ENCODE measurements around the gene DUSP7. TPM values are rescaled to one million over a fixed set of nuclear protein-coding genes. Genes with fewer than 3 reads are reported as not detected.
"Not testable (repeated sequence)": the region's sequence is repeated elsewhere in the genome, so short reads cannot be mapped to it uniquely, and the experiment has no call there.

Gene DUSP7
- total RNA-seq, 1 experiment from 2014 or later, result 11.1 TPM

DNA sequence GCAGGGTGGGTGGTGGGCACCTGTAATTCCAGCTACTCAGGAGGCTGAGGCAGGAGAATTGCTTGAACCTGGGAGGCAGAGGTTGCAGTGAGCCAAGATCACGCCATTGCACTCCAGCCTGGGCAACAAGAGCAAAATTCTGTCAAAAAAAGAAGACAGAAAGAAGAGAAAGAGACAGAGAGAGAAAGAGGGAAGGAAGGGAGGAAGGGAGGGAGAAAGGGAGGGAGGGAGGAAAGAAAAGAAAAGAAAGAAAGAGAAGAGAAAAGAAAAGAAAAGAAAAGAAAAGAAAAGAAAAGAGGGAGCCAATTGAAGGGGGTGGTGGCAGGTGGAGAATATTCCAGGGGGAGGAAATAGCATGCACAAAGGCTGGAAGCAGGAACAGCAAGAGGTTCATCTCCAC is 13.3 kb downstream of the DUSP7 start:
- H3K79me2 ChIP-seq (ENCODE audit: low read length); H3K36me3 ChIP-seq (ENCODE audit: insufficient read depth, low read length); H3K4me3 ChIP-seq (ENCODE audit: low read length); H2AFZ ChIP-seq (ENCODE audit: low read length); H3K27me3 ChIP-seq (ENCODE audit: low read length); H4K20me1 ChIP-seq (ENCODE audit: insufficient read depth, low read depth, low read length); H3K27ac ChIP-seq (ENCODE audit: low read length); H3K4me1 ChIP-seq (ENCODE audit: low read length); DNase-seq; H3K4me2 ChIP-seq (ENCODE audit: low read depth, low read length, poor library complexity, severe bottlenecking); H3K9ac ChIP-seq (ENCODE audit: low read length); H3K9me2 ChIP-seq (replicated peaks; ENCODE audit: insufficient read depth, low read length); H3K9me3 ChIP-seq (ENCODE audit: low read length): not testable (repeated sequence)

DNA sequence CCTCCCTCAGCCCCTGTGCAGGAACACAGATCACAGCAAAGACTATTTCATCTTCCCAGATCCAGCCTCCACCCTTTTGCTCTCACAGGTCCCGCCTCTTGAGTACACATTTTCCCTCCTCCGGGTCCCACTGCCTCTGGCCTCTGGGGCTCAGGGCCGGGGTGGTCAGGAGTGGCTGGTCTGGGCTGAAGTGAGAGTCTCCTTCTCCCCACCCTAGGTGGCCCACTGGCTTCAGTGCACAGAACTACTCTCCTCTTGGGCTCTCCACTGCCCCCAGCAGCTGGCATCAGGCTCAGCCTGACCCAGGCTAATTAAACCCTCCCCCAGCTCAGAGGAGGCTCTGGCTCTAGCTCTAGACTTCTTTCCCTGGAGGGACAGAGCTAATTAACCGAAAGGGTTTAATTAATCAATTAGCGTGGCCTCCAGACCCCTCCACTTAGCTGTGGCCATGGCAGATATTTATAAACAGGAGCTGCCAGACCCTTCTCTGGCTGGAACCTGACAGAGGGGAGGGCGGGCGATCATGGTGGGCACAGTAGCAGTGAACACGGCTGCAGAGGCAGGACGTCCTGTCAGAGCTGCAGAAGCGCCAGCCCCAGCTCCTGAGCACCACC is 15.1 kb downstream of the DUSP7 start:
- Histone ChIP-seq H4K20me1 (ENCODE audit: insufficient read depth, low read depth, low read length) (peaks cover 8% of the 10 kb centered on the region; the same call in 1 of the 2 replicates), H3K27me3 (ENCODE audit: low read length) (no peaks in the 10 kb centered on the region), H3K9ac (ENCODE audit: low read length) (no peak overlapping the region), H3K4me3 (ENCODE audit: low read length) (no peak overlapping the region), H2AFZ (ENCODE audit: low read length) (no peak overlapping the region), H3K9me3 (ENCODE audit: low read length) (no peaks in the 10 kb centered on the region), H3K4me1 (ENCODE audit: low read length) (peaks cover 20% of the 10 kb centered on the region), H3K27ac (ENCODE audit: low read length) (no peak overlapping the region), H3K4me2 (ENCODE audit: low read depth, low read length, poor library complexity, severe bottlenecking) (no peak overlapping the region), H3K9me2 (replicated peaks; ENCODE audit: insufficient read depth, low read length) (no peaks in the 10 kb centered on the region), H3K79me2 (ENCODE audit: low read length) (no peaks in the 10 kb centered on the region), H3K36me3 (ENCODE audit: insufficient read depth, low read length) (no peaks in the 10 kb centered on the region)
- no peak for DNase-seq

DNA sequence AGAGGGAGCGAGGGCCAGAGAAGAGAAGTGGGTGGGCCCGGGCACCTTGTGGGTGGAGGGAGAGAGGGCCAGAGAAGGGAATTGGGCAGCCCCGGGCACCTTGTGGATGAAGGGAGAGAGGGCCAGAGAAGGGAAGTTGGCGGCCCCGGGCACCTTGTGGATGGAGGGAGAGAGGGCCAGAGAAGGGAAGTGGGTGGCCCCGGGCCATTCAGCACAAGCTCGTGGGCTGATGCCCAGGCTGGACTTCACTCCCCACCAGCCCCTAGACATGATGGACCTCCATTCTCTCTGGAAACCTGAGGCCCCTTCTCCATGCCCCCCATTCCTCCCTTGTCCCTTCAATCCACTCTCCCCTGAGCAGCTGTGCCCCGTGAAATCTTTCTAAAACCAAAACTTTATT is 15.8 kb downstream of the DUSP7 start:
- H3K4me3 ChIP-seq (ENCODE audit: low read length), result no peak overlapping the region
- H3K4me1 ChIP-seq (ENCODE audit: low read length), result peaks cover 26% of the 10 kb centered on the region
- H3K27me3 ChIP-seq (ENCODE audit: low read length), result no peaks in the 10 kb centered on the region
- no peak overlapping the region for H2AFZ ChIP-seq (ENCODE audit: low read length)
- no peaks in the 10 kb centered on the region for H3K36me3 ChIP-seq (ENCODE audit: insufficient read depth, low read length)
- no peak overlapping the region for H3K9ac ChIP-seq (ENCODE audit: low read length)
- no peaks in the 10 kb centered on the region for H3K79me2 ChIP-seq (ENCODE audit: low read length)
- peaks cover 4% of the 10 kb centered on the region; the same call in 1 of the 2 replicates for H4K20me1 ChIP-seq (ENCODE audit: insufficient read depth, low read depth, low read length)
- no peaks in the 10 kb centered on the region for H3K9me2 ChIP-seq (replicated peaks; ENCODE audit: insufficient read depth, low read length)
- no peak overlapping the region for H3K27ac ChIP-seq (ENCODE audit: low read length)
- no peaks in the 10 kb centered on the region for H3K9me3 ChIP-seq (ENCODE audit: low read length)
- DNase-seq, result no peak
- no peak overlapping the region for H3K4me2 ChIP-seq (ENCODE audit: low read depth, low read length, poor library complexity, severe bottlenecking)

DNA sequence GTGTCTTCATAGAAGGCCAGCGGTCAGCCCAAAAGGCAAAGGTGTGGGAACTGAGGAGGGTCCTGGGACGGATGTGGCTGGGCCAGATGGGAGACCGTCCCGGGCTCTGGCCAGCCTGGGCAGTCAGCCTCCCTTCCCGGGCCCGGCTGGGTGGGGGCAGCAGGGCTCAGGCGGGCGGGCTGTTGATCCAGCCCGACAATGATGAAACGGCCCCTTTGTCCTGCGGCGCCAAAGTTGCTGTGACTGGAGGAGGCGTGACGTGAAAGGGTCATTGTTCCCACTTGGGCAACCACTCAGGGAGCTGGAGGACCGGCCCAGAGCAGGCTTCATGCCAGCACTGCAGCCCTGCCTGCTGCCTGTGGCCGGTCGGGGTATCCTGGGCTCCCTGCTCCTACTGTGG is 16.5 kb downstream of the DUSP7 start:
- Histone ChIP-seq H3K4me2 (ENCODE audit: low read depth, low read length, poor library complexity, severe bottlenecking) (no peak overlapping the region), H3K4me1 (ENCODE audit: low read length) (peaks cover 28% of the 10 kb centered on the region), H3K9ac (ENCODE audit: low read length) (no peak overlapping the region), H4K20me1 (ENCODE audit: insufficient read depth, low read depth, low read length) (peaks cover 4% of the 10 kb centered on the region; the same call in 1 of the 2 replicates), H3K27me3 (ENCODE audit: low read length) (no peaks in the 10 kb centered on the region), H3K27ac (ENCODE audit: low read length) (no peak overlapping the region), H3K9me2 (replicated peaks; ENCODE audit: insufficient read depth, low read length) (no peaks in the 10 kb centered on the region), H3K79me2 (ENCODE audit: low read length) (no peaks in the 10 kb centered on the region), H3K9me3 (ENCODE audit: low read length) (no peaks in the 10 kb centered on the region), H2AFZ (ENCODE audit: low read length) (no peak overlapping the region), H3K4me3 (ENCODE audit: low read length) (no peak overlapping the region), H3K36me3 (ENCODE audit: insufficient read depth, low read length) (no peaks in the 10 kb centered on the region)
- no peak for DNase-seq

DNA sequence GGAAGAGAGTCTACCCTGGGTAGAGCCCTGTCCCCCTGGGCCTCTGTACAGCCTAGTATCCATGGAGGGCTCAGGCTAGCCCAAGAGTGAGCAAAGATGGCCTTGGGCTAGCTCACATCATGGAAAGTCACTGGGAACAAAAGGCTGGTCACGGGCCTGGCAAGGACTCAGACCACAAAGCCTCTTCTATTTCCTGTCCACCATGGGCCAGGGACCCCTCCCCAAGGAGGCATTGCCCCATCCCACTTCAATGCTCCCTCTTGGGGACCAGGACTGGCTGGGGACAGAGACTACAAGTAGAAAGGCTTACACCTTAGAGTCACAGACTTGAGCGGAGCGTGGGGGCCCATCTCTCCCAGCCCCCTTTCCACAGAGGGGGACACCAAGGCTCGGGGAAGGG is 16.9 kb downstream of the DUSP7 start:
- no peaks in the 10 kb centered on the region for H3K9me3 ChIP-seq (ENCODE audit: low read length)
- H3K9ac ChIP-seq (ENCODE audit: low read length), result no peak overlapping the region
- no peak overlapping the region for H3K27ac ChIP-seq (ENCODE audit: low read length)
- H3K4me3 ChIP-seq (ENCODE audit: low read length), result no peak overlapping the region
- peaks cover 28% of the 10 kb centered on the region for H3K4me1 ChIP-seq (ENCODE audit: low read length)
- no peaks in the 10 kb centered on the region for H3K9me2 ChIP-seq (replicated peaks; ENCODE audit: insufficient read depth, low read length)
- H3K27me3 ChIP-seq (ENCODE audit: low read length), result no peaks in the 10 kb centered on the region
- DNase-seq, result no peak
- H2AFZ ChIP-seq (ENCODE audit: low read length), result no peak overlapping the region
- H3K36me3 ChIP-seq (ENCODE audit: insufficient read depth, low read length), result no peaks in the 10 kb centered on the region
- no peaks in the 10 kb centered on the region for H3K79me2 ChIP-seq (ENCODE audit: low read length)
- H3K4me2 ChIP-seq (ENCODE audit: low read depth, low read length, poor library complexity, severe bottlenecking), result no peak overlapping the region
- H4K20me1 ChIP-seq (ENCODE audit: insufficient read depth, low read depth, low read length), result peaks cover 4% of the 10 kb centered on the region; the same call in 1 of the 2 replicates

DNA sequence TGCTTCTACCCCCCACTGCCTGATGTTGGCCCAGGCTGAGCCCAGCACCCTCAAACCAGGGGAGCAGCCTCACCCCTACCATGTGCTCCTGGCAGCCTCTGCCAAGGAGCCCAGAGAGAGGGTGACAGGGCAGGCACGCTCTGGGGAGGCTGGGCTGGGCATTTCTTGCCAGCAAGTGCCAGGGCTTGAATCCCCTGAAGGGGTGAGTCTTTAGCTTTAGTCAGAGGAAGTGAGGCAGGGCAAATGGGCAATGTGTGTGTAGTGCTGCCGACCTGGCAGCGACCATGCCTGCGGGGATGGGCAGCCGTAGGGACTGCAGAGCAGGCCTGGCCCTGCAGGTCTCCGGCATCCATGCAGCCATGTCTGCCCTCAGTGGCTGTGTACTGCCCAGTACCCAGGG is 18.1 kb downstream of the DUSP7 start:
- H3K4me2 ChIP-seq (ENCODE audit: low read depth, low read length, poor library complexity, severe bottlenecking), result no peak overlapping the region
- H3K9me3 ChIP-seq (ENCODE audit: low read length), result no peaks in the 10 kb centered on the region
- DNase-seq, result no peak
- peaks cover 28% of the 10 kb centered on the region for H3K4me1 ChIP-seq (ENCODE audit: low read length)
- H3K4me3 ChIP-seq (ENCODE audit: low read length), result no peak overlapping the region
- H3K79me2 ChIP-seq (ENCODE audit: low read length), result no peaks in the 10 kb centered on the region
- H4K20me1 ChIP-seq (ENCODE audit: insufficient read depth, low read depth, low read length), result peaks cover 4% of the 10 kb centered on the region; the same call in 1 of the 2 replicates
- no peaks in the 10 kb centered on the region for H3K27me3 ChIP-seq (ENCODE audit: low read length)
- H2AFZ ChIP-seq (ENCODE audit: low read length), result no peak overlapping the region
- H3K27ac ChIP-seq (ENCODE audit: low read length), result no peak overlapping the region
- no peak overlapping the region for H3K9ac ChIP-seq (ENCODE audit: low read length)
- no peaks in the 10 kb centered on the region for H3K36me3 ChIP-seq (ENCODE audit: insufficient read depth, low read length)
- no peaks in the 10 kb centered on the region for H3K9me2 ChIP-seq (replicated peaks; ENCODE audit: insufficient read depth, low read length)

DNA sequence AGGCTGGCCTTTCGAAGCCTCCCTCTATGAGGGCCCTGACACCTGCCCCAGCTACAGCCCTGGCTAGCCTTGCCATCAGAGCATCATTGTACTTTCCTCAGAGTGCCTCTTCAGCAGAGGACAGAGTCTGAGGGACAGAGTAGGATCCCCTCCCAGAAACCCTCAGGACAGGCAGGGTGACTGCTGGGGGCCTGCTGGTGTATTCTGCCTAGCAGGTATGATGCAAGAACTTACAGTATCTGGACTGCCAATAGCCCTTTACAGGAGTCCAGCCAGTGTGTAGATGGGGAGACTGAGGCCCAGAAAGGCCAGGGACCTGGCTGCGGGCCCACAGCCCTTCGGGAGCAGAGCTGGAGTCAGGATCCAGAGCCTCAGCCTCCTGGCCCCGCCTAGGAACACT is 19.1 kb downstream of the DUSP7 start:
- Histone ChIP-seq H3K27ac (ENCODE audit: low read length) (no peak overlapping the region), H4K20me1 (ENCODE audit: insufficient read depth, low read depth, low read length) (peaks cover 4% of the 10 kb centered on the region; the same call in 1 of the 2 replicates), H3K4me1 (ENCODE audit: low read length) (peaks cover 28% of the 10 kb centered on the region), H3K9me2 (replicated peaks; ENCODE audit: insufficient read depth, low read length) (no peaks in the 10 kb centered on the region), H3K9ac (ENCODE audit: low read length) (peak overlapping the region; percentile 42; the same call in 1 of the 2 replicates), H3K79me2 (ENCODE audit: low read length) (no peaks in the 10 kb centered on the region), H3K36me3 (ENCODE audit: insufficient read depth, low read length) (no peaks in the 10 kb centered on the region), H2AFZ (ENCODE audit: low read length) (no peak overlapping the region), H3K4me2 (ENCODE audit: low read depth, low read length, poor library complexity, severe bottlenecking) (peak overlapping the region; percentile 58), H3K9me3 (ENCODE audit: low read length) (no peaks in the 10 kb centered on the region), H3K27me3 (ENCODE audit: low read length) (no peaks in the 10 kb centered on the region), H3K4me3 (ENCODE audit: low read length) (peak overlapping the region; percentile 31; the same call in 1 of the 2 replicates)
- no peak for DNase-seq

DNA sequence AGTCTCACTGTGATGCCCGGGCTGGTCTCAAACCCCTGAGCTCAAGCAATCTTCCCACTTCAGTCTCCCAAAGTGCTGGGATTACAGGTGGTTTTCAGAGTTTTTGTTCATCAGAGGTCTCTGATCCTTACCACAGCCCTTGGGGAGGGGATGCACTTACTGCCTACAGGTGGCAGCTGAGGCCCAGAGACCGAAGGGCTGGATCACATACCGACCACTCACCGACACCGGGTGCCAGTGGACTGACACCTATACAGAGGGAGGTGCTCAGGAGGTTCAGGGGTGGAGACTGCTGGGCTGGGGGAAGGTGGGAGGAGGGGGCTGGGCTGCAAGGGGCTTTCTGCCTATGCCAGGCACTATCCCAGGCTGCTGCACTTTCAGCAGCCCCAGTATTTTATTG is 19.5 kb downstream of the DUSP7 start:
- H3K79me2 ChIP-seq (ENCODE audit: low read length), result no peaks in the 10 kb centered on the region
- H3K4me1 ChIP-seq (ENCODE audit: low read length), result peaks cover 28% of the 10 kb centered on the region
- H3K27ac ChIP-seq (ENCODE audit: low read length), result peak overlapping the region; percentile 72
- peak overlapping the region; percentile 31; the same call in 1 of the 2 replicates for H3K4me3 ChIP-seq (ENCODE audit: low read length)
- no peak for DNase-seq
- H3K9me2 ChIP-seq (replicated peaks; ENCODE audit: insufficient read depth, low read length), result no peaks in the 10 kb centered on the region
- H3K9me3 ChIP-seq (ENCODE audit: low read length), result no peaks in the 10 kb centered on the region
- no peak overlapping the region for H2AFZ ChIP-seq (ENCODE audit: low read length)
- no peaks in the 10 kb centered on the region for H3K27me3 ChIP-seq (ENCODE audit: low read length)
- peak overlapping the region; percentile 58 for H3K4me2 ChIP-seq (ENCODE audit: low read depth, low read length, poor library complexity, severe bottlenecking)
- peak overlapping the region; percentile 42; the same call in 1 of the 2 replicates for H3K9ac ChIP-seq (ENCODE audit: low read length)
- no peaks in the 10 kb centered on the region for H3K36me3 ChIP-seq (ENCODE audit: insufficient read depth, low read length)
- H4K20me1 ChIP-seq (ENCODE audit: insufficient read depth, low read depth, low read length), result peaks cover 4% of the 10 kb centered on the region; the same call in 1 of the 2 replicates

Data from Karpas-422 (cell line).